ENCODE measurements around the gene RNF145.

DNA sequence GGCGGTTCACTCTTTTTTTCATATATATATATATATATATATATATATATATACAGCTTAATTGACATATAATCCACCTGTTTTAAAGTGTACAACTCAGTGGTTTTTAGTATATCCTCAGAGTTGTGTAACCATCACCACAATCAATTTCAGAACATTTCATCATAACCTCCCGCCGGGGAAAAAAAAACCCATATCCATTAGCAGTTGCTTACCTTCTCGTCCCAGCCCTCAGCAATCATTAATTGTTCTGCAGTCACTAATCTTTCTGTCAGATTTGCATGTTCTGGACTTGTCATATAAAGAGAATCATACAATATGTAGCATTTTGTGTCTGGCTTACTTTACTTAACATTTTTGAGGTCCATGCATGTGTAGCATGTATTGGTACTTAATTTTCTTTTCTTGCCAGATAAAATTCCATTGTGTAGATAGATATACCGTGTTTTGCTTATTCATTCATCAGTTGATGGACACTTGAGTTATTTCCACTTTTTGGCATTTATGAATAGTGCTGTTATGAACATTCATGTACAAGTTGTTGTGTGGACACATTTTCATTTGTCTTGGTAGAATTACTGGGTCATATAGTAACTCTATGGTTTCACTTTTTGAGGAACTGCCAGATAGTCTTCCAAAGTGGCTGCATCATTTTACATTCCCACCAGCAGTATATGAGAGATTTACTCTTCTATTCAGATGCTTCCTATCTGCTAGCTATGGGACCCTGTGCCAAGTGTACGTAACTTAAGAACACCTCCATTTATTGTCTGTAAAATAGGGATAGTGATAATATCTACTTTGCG lies 3.5 kb upstream of the RNF145 start:
- TF ChIP-seq POLR2A (IDR thresholded peaks at IDR 0.05; ENCODE audit: low read length) (no peak), GATA1 (IDR thresholded peaks at IDR 0.05; ENCODE audit: low read depth, low read length) (no peak)
